HEK293 (cell line): ENCODE results near the gene LRFN2.

ENCODE experiments used
- CTCF ChIA-PET: fragments of 350-600 bp; formaldehyde crosslinking; extraction: SDS; loops from one replicate; lab custom pipeline; 2021; ENCODE audit warnings: antibody characterized with exemption; lab: Yijun Ruan, JAX
- POLR2A ChIA-PET: fragments of 300-600 bp; formaldehyde crosslinking; extraction: SDS; loops from one replicate; lab custom pipeline; 2020; ENCODE audit warnings: antibody characterized with exemption, inconsistent platforms; lab: Yijun Ruan, JAX
- H3K27ac ChIP-seq: fragments of 200-500 bp; sonication (Bioruptor generic); 2 replicates; pipeline ENCODE4 v1.5.1; 2014; ENCODE audit warnings: low read depth, low read length, control low read depth, inconsistent platforms; ENCODE audit errors: extremely low read depth
- H3K36me3 ChIP-seq, 2 experiments: fragments of 200-500 bp in 1 of 2; sonication (Bioruptor generic) in 1 of 2; 1 replicate in 1 of 2; 2 replicates in 1 of 2; pipeline ENCODE4 v1.5.1; 2014 to 2017; ENCODE audit warnings: inconsistent platforms in 2 of 2, low read length in 2 of 2; ENCODE audit not compliant: control insufficient read depth in 2 of 2, insufficient read depth in 1 of 2
- H3K4me1 ChIP-seq: fragments of 200-500 bp; sonication (Bioruptor generic); 2 replicates; pipeline ENCODE4 v1.5.1; 2014; ENCODE audit warnings: mild to moderate bottlenecking, low read length, inconsistent platforms; ENCODE audit not compliant: control insufficient read depth, insufficient read depth
- H3K4me3 ChIP-seq: 2 replicates; pipeline ENCODE4 v1.5.1; 2011; ENCODE audit warnings: low read depth, mild to moderate bottlenecking, control low read depth, low read length, moderate library complexity
- H3K9me3 ChIP-seq: fragments of 200-500 bp; sonication (Bioruptor generic); 2 replicates; pipeline ENCODE4 v1.5.1; 2014; ENCODE audit warnings: low read depth, low read length, inconsistent platforms; ENCODE audit not compliant: control insufficient read depth, insufficient read depth
- GLI4 ChIP-seq: fragments of 450-650 bp; formaldehyde crosslinking; IDR thresholded peaks from 2 replicates; pipeline ENCODE4 v1.5.1; 2016; ENCODE audit warnings: missing biosample characterization, missing genetic modification characterization
- PBX3 ChIP-seq: sonication (generic); formaldehyde crosslinking; IDR thresholded peaks from 2 replicates; pipeline ENCODE4 v1.8.1; 2022; ENCODE audit warnings: mild to moderate bottlenecking, moderate library complexity, missing genetic modification reagents
- PRDM6 ChIP-seq: fragments of 450-650 bp; formaldehyde crosslinking; IDR thresholded peaks from 2 replicates; pipeline ENCODE4 v1.5.1; 2017; ENCODE audit warnings: missing biosample characterization, missing genetic modification characterization
- ZBTB10 ChIP-seq: fragments of 450-650 bp; formaldehyde crosslinking; IDR thresholded peaks from 2 replicates; pipeline ENCODE4 v1.5.1; 2016; ENCODE audit warnings: missing biosample characterization, missing genetic modification characterization
- ZBTB21 ChIP-seq: fragments of 450-650 bp; formaldehyde crosslinking; IDR thresholded peaks from 2 replicates; pipeline ENCODE4 v1.5.1; 2017; ENCODE audit warnings: missing biosample characterization, missing genetic modification characterization
- ZBTB44 ChIP-seq: fragments of 450-650 bp; IDR thresholded peaks from 2 replicates; pipeline ENCODE4 v1.5.1; 2018; ENCODE audit warnings: missing biosample characterization, mild to moderate bottlenecking, missing genetic modification characterization
- ZBTB49 ChIP-seq: fragments of 450-650 bp; formaldehyde crosslinking; IDR thresholded peaks from 2 replicates; pipeline ENCODE4 v1.5.1; 2016; ENCODE audit warnings: missing biosample characterization, missing genetic modification characterization, low read depth
- ZBTB6 ChIP-seq: fragments of 450-650 bp; formaldehyde crosslinking; IDR thresholded peaks from 2 replicates; pipeline ENCODE4 v1.5.1; 2017; ENCODE audit warnings: missing biosample characterization, missing genetic modification characterization
- ZNF112 ChIP-seq: fragments of 450-650 bp; formaldehyde crosslinking; IDR thresholded peaks from 2 replicates; pipeline ENCODE4 v1.5.0; 2017; ENCODE audit warnings: missing biosample characterization, missing genetic modification characterization
- ZNF155 ChIP-seq: fragments of 450-650 bp; formaldehyde crosslinking; IDR thresholded peaks from 2 replicates; pipeline ENCODE4 v1.5.1; 2016; ENCODE audit warnings: missing biosample characterization, missing genetic modification characterization
- ZNF18 ChIP-seq: fragments of 450-650 bp; formaldehyde crosslinking; IDR thresholded peaks from 2 replicates; pipeline ENCODE4 v1.5.1; 2016; ENCODE audit warnings: missing biosample characterization, missing genetic modification characterization
- ZNF19 ChIP-seq: fragments of 450-650 bp; formaldehyde crosslinking; IDR thresholded peaks from 2 replicates; pipeline ENCODE4; 2016; ENCODE audit warnings: missing biosample characterization, missing genetic modification characterization, low read depth
- ZNF433 ChIP-seq: fragments of 450-650 bp; formaldehyde crosslinking; IDR thresholded peaks from 2 replicates; pipeline ENCODE4 v1.5.1; 2016; ENCODE audit warnings: missing biosample characterization, missing genetic modification characterization, low read depth
- ZNF561 ChIP-seq: fragments of 450-650 bp; IDR thresholded peaks from 2 replicates; pipeline ENCODE4 v1.5.1; 2018; ENCODE audit warnings: missing biosample characterization, missing genetic modification characterization, borderline replicate concordance
- ZNF785 ChIP-seq: fragments of 450-650 bp; formaldehyde crosslinking; IDR thresholded peaks from 2 replicates; pipeline ENCODE4 v1.5.1; 2016; ENCODE audit warnings: missing biosample characterization, missing genetic modification characterization
- ZNF830 ChIP-seq: fragments of 450-650 bp; IDR thresholded peaks from 2 replicates; pipeline ENCODE4 v1.5.0; 2018; ENCODE audit warnings: missing biosample characterization, missing genetic modification characterization, low read depth, mild to moderate bottlenecking, moderate library complexity

LRFN2 gene

GRCh38 chr6:40343318-40343876, 243.8 kb downstream of the LRFN2 start:
- Histone ChIP-seq H3K9me3 (no peaks in the 10 kb centered on the region), H3K27ac (no peak overlapping the region), H3K4me1 (no peaks in the 10 kb centered on the region), H3K4me3 (no peak overlapping the region), H3K36me3 (no peaks in the 10 kb centered on the region)
- TF ChIP-seq ZNF112 (no peak), ZBTB49 (no peak), ZNF561 (tag by site-specific recombination) (no peak), ZNF830 (tag by site-specific recombination) (no peak), ZNF785 (no peak), PBX3 (CRISPR knock-in tag) (no peak), ZBTB10 (tag by site-specific recombination) (no peak), ZBTB21 (tag by site-specific recombination) (no peak), GLI4 (tag by site-specific recombination) (no peak), PRDM6 (no peak)
- ChIA-PET POLR2A (no interaction called here), CTCF (interaction anchor here (1.6 kb wide), 1 partner anchor 15 kb away, joined by 7 read pairs; no protein-coding TSS in a partner anchor)

GRCh38 chr6:40342723-40343122, 244.4 kb downstream of the LRFN2 start:
- H3K27ac ChIP-seq, result no peak overlapping the region
- no peak overlapping the region for H3K4me3 ChIP-seq
- TF ChIP-seq ZNF433 (tag by site-specific recombination) (no peak), ZNF155 (tag by site-specific recombination) (no peak)
- H3K4me1 ChIP-seq, result no peaks in the 10 kb centered on the region
- H3K9me3 ChIP-seq, result no peaks in the 10 kb centered on the region
- H3K36me3 ChIP-seq, result no peaks in the 10 kb centered on the region
- CTCF ChIA-PET, result interaction anchor here (0.6 to 1.6 kb wide), 2 partner anchors 14 to 497 kb away, joined by 3 to 7 read pairs; no protein-coding TSS in a partner anchor
- POLR2A ChIA-PET, result no interaction called here

GRCh38 chr6:40341726-40342125, 245.4 kb downstream of the LRFN2 start:
- no peaks in the 10 kb centered on the region for H3K9me3 ChIP-seq
- no peaks in the 10 kb centered on the region for H3K4me1 ChIP-seq
- no peaks in the 10 kb centered on the region for H3K36me3 ChIP-seq
- H3K27ac ChIP-seq, result no peak overlapping the region
- ChIA-PET CTCF (interaction anchor here (0.5 to 1.6 kb wide), 3 partner anchors 13 to 446 kb away, joined by 3 to 7 read pairs (median 3); no protein-coding TSS in a partner anchor), POLR2A (no interaction called here)
- no peak overlapping the region for H3K4me3 ChIP-seq
- no peak for TF ChIP-seq ZNF18 (tag by site-specific recombination)
- no peak for TF ChIP-seq ZNF19 (tag by site-specific recombination)
- TF ChIP-seq ZBTB6 (tag by site-specific recombination), result no peak
- no peak for TF ChIP-seq ZBTB44 (tag by site-specific recombination)
